ENCODE results near the gene OR2F1. TPM values are rescaled to one million over a fixed set of nuclear protein-coding genes. Genes with fewer than 3 reads are reported as not detected.
"Not testable (repeated sequence)": the region's sequence is repeated elsewhere in the genome, so short reads cannot be mapped to it uniquely, and the experiment has no call there.

The OR2F1 gene
- total and polyA plus RNA-seq, 5 experiments from 2014 or later: not detected

GRCh38 chr7:143993924-143994323 is 39.3 kb downstream of the OR2F1 start:
- H3K4me3 Mint-ChIP-seq: no peak overlapping the region
- H3K27me3 Mint-ChIP-seq: peaks cover 0 to 7% (median 5%) of the 10 kb centered on the region in 5 donors
- ATAC-seq (no peak), DNase-seq (no peak)
- no peaks in the 10 kb centered on the region for H3K4me1 Mint-ChIP-seq
- peaks cover 0 to 20% (median 14%) of the 10 kb centered on the region in 3 donors for H3K36me3 Mint-ChIP-seq
- H3K9me3 Mint-ChIP-seq: peaks cover 2 to 22% (median 14%) of the 10 kb centered on the region in 9 donors
- POLR2A ChIA-PET: no interaction called here
- H3K27ac Mint-ChIP-seq: no peak overlapping the region

- peaks cover 0 to 2% (median 0%) of the 10 kb centered on the region in 9 donors for H3K9me3 Mint-ChIP-seq
- H3K27me3 Mint-ChIP-seq: peaks cover 2 to 19% (median 8%) of the 10 kb centered on the region in 5 donors
- H3K36me3 Mint-ChIP-seq: no peaks in the 10 kb centered on the region
- no peak within 1 kb of the TSS for H3K4me3 Mint-ChIP-seq
- H3K4me1 Mint-ChIP-seq: no peaks in the 10 kb centered on the region
- ATAC-seq: no peak
- no peak within 1 kb of the TSS for H3K27ac Mint-ChIP-seq
- POLR2A ChIA-PET: no interaction called here
- no peak for DNase-seq
These were observed 45.4 kb downstream of the OR2F1 start, which contains the start of gene OR6B1 for GRCh38 chr7:144000020-144000419. Gene OR6B1, plus strand, starts transcription at chr7:144000320. Its CDS starts 3,677 bp downstream, at chr7:144003997.

- Mint-ChIP-seq H3K27ac (no peak overlapping the region), H3K4me3 (no peak overlapping the region), H3K27me3 (peaks cover 3 to 19% (median 8%) of the 10 kb centered on the region in 5 donors), H3K4me1 (no peaks in the 10 kb centered on the region), H3K36me3 (no peaks in the 10 kb centered on the region), H3K9me3 (no peaks in the 10 kb centered on the region)
- POLR2A ChIA-PET: no interaction called here
- DNase-seq: no peak
- ATAC-seq: no peak
These were observed 46.9 kb downstream of the OR2F1 start for GRCh38 chr7:144001543-144001942.

GRCh38 chr7:144004703-144005102 is 50.1 kb downstream of the OR2F1 start:
- no peak overlapping the region for H3K4me3 Mint-ChIP-seq
- H3K4me1 Mint-ChIP-seq: no peaks in the 10 kb centered on the region
- H3K27me3 Mint-ChIP-seq: peaks cover 8 to 21% (median 12%) of the 10 kb centered on the region in 5 donors
- no peak for ATAC-seq
- POLR2A ChIA-PET: no interaction called here
- DNase-seq: no peak
- no peak overlapping the region for H3K27ac Mint-ChIP-seq
- H3K9me3 Mint-ChIP-seq: peaks cover 0 to 20% (median 13%) of the 10 kb centered on the region in 9 donors
- peaks cover 0 to 15% (median 2%) of the 10 kb centered on the region in 3 donors for H3K36me3 Mint-ChIP-seq

- peaks cover 0 to 15% (median 3%) of the 10 kb centered on the region in 3 donors for H3K36me3 Mint-ChIP-seq
- DNase-seq (no peak), ATAC-seq (no peak)
- peaks cover 11 to 23% (median 13%) of the 10 kb centered on the region in 5 donors for H3K27me3 Mint-ChIP-seq
- no peaks in the 10 kb centered on the region for H3K4me1 Mint-ChIP-seq
- peaks cover 0 to 31% (median 19%) of the 10 kb centered on the region in 9 donors for H3K9me3 Mint-ChIP-seq
- POLR2A ChIA-PET: no interaction called here
- H3K4me3 Mint-ChIP-seq: no peak overlapping the region
- H3K27ac Mint-ChIP-seq: peak overlapping the region in 1 of 10 donors; percentile 61
These were observed 51.5 kb downstream of the OR2F1 start for GRCh38 chr7:144006029-144006691.

GRCh38 chr7:144006692-144007042 is 52.0 kb downstream of the OR2F1 start:
- H3K27ac Mint-ChIP-seq: no peak overlapping the region
- H3K4me3 Mint-ChIP-seq: no peak overlapping the region
- POLR2A ChIA-PET: no interaction called here
- H3K36me3 Mint-ChIP-seq: peaks cover 0 to 15% (median 4%) of the 10 kb centered on the region in 3 donors
- H3K4me1 Mint-ChIP-seq: no peaks in the 10 kb centered on the region
- no peak for ATAC-seq
- peaks cover 11 to 28% (median 15%) of the 10 kb centered on the region in 5 donors for H3K27me3 Mint-ChIP-seq
- DNase-seq: no peak
- H3K9me3 Mint-ChIP-seq: peaks cover 0 to 31% (median 19%) of the 10 kb centered on the region in 9 donors

GRCh38 chr7:144009361-144009760 is 54.7 kb downstream of the OR2F1 start:
- Mint-ChIP-seq H3K27me3 (peaks cover 9 to 25% (median 20%) of the 10 kb centered on the region in 5 donors), H3K4me1 (no peaks in the 10 kb centered on the region), H3K27ac (no peak overlapping the region), H3K9me3 (peaks cover 0 to 31% (median 19%) of the 10 kb centered on the region in 9 donors), H3K4me3 (no peak overlapping the region), H3K36me3 (peaks cover 0 to 15% (median 4%) of the 10 kb centered on the region in 3 donors)
- DNase-seq (no peak), ATAC-seq (no peak)
- POLR2A ChIA-PET: no interaction called here

GRCh38 chr7:144010061-144010460 is 55.4 kb downstream of the OR2F1 start:
- H3K27ac Mint-ChIP-seq, H3K4me3 Mint-ChIP-seq, POLR2A ChIA-PET, ATAC-seq, DNase-seq, H3K4me1 Mint-ChIP-seq: not testable (repeated sequence)
- H3K27me3 Mint-ChIP-seq: peaks cover 7 to 26% (median 17%) of the 10 kb centered on the region in 5 donors
- peaks cover 0 to 15% (median 4%) of the 10 kb centered on the region in 3 donors for H3K36me3 Mint-ChIP-seq
- peaks cover 0 to 31% (median 19%) of the 10 kb centered on the region in 9 donors for H3K9me3 Mint-ChIP-seq

GRCh38 chr7:144010821-144011220 is 56.2 kb downstream of the OR2F1 start:
- ATAC-seq, POLR2A ChIA-PET, DNase-seq, H3K4me1 Mint-ChIP-seq, H3K27ac Mint-ChIP-seq, H3K4me3 Mint-ChIP-seq: not testable (repeated sequence)
- peaks cover 4 to 28% (median 17%) of the 10 kb centered on the region in 5 donors for H3K27me3 Mint-ChIP-seq
- peaks cover 0 to 31% (median 19%) of the 10 kb centered on the region in 9 donors for H3K9me3 Mint-ChIP-seq
- peaks cover 0 to 15% (median 4%) of the 10 kb centered on the region in 3 donors for H3K36me3 Mint-ChIP-seq

GRCh38 chr7:144011458-144012230 is 57.0 kb downstream of the OR2F1 start:
- H3K9me3 Mint-ChIP-seq: peaks cover 0 to 31% (median 19%) of the 10 kb centered on the region in 9 donors
- peaks cover 0 to 15% (median 4%) of the 10 kb centered on the region in 3 donors for H3K36me3 Mint-ChIP-seq
- DNase-seq (no peak), ATAC-seq (no peak)
- no peaks in the 10 kb centered on the region for H3K4me1 Mint-ChIP-seq
- H3K27me3 Mint-ChIP-seq: peaks cover 4 to 28% (median 17%) of the 10 kb centered on the region in 5 donors
- no peak overlapping the region for H3K4me3 Mint-ChIP-seq
- POLR2A ChIA-PET: no interaction called here
- no peak overlapping the region for H3K27ac Mint-ChIP-seq
